ENCODE results near the gene SEPTIN8. TPM values are rescaled to one million over a fixed set of nuclear protein-coding genes. Genes with fewer than 3 reads are reported as not detected.

SEPTIN8 gene
- total and polyA plus RNA-seq, 2 of the 13 experiments (the other 11 are each of a cell fraction or from before 2014, with no cell fraction given): 41.4 to 49.9 TPM

- TF ChIP-seq, protein P1, sequence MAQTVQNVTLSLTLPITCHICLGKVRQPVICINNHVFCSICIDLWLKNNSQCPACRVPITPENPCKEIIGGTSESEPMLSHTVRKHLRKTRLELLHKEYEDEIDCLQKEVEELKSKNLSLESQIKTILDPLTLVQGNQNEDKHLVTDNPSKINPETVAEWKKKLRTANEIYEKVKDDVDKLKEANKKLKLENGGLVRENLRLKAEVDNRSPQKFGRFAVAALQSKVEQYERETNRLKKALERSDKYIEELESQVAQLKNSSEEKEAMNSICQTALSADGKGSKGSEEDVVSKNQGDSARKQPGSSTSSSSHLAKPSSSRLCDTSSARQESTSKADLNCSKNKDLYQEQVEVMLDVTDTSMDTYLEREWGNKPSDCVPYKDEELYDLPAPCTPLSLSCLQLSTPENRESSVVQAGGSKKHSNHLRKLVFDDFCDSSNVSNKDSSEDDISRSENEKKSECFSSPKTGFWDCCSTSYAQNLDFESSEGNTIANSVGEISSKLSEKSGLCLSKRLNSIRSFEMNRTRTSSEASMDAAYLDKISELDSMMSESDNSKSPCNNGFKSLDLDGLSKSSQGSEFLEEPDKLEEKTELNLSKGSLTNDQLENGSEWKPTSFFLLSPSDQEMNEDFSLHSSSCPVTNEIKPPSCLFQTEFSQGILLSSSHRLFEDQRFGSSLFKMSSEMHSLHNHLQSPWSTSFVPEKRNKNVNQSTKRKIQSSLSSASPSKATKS (CRISPR knock-in tag; IDR thresholded peaks at IDR 0.05): no peak
- TF ChIP-seq ZNF788 (CRISPR knock-in tag; IDR thresholded peaks at IDR 0.05; ENCODE audit: borderline replicate concordance): no peak
These were observed 16.3 kb downstream of the SEPTIN8 start (continued) for GRCh38 chr5:132760601-132761317.

- POLR2A ChIA-PET: no interaction called here
These were observed 17.0 kb downstream of the SEPTIN8 start for GRCh38 chr5:132760049-132760420.

More at GRCh38 chr5:132760049-132760420, 17.0 kb downstream of the SEPTIN8 start:
- in situ Hi-C loops (cut with HindIII; ENCODE audit: extremely low pct_ligation_motif_present, low pct_unique_long_range_greater_than_20kb): no loop called here
- Histone ChIP-seq H3K79me2 (ENCODE audit: insufficient read depth, low read length) (no peaks in the 10 kb centered on the region), H3K4me2 (ENCODE audit: low read depth, low read length) (no peak overlapping the region), H3K4me3 (replicated peaks in 1 of 3; ENCODE audit: insufficient read depth in 1 of 3, low read depth in 2 of 3, low read length in 3 of 3) (no peak overlapping the region), H3K27me3 (ENCODE audit: control insufficient read depth in 1 of 2, insufficient read depth in 2 of 2, low read length in 2 of 2) (no peaks in the 10 kb centered on the region), H3K27ac (ENCODE audit: extremely low read length, insufficient read depth, low read length) (no peak overlapping the region), H2AFZ (ENCODE audit: low read length) (no peak overlapping the region), H3K4me1 (ENCODE audit: insufficient read depth, low read length) (no peaks in the 10 kb centered on the region), H3K36me3 (replicated peaks in 1 of 2; ENCODE audit: control insufficient read depth in 1 of 2, insufficient read depth in 2 of 2, low read length in 2 of 2) (peaks cover 20 to 64% of the 10 kb centered on the region in 2 experiments), H3K9ac (ENCODE audit: insufficient read depth, low read depth, low read length) (no peak overlapping the region), H4K20me1 (ENCODE audit: insufficient read depth, low read length) (no peaks in the 10 kb centered on the region), H3K9me3 (ENCODE audit: low read length) (no peaks in the 10 kb centered on the region)
- intact Hi-C loops (cut with micrococcal nuclease; ENCODE audit: unreplicated experiment): no loop called here
- no TSS peak for BruUV-seq (replicated peaks)
- CTCF ChIA-PET (ENCODE audit: low intra/inter-chr PET ratio, low total read pairs): no interaction called here
- FAIRE-seq: no peak
- WGBS (ENCODE audit: low lambda C conversion rate): 98% methylated on average over 11 of the region's 12 CpGs
- no peak for ATAC-seq
- no peak for DNase-seq (ENCODE audit: low spot score)
- no peak for TF ChIP-seq TFDP2 (CRISPR knock-in tag; IDR thresholded peaks at IDR 0.05)
- TF ChIP-seq SETDB1 (CRISPR knock-in tag; IDR thresholded peaks at IDR 0.05; ENCODE audit: borderline replicate concordance): no peak
- TF ChIP-seq TMF1 (CRISPR knock-in tag; IDR thresholded peaks at IDR 0.05; ENCODE audit: low read depth): no peak
- TF ChIP-seq RBM39 (IDR thresholded peaks at IDR 0.05; ENCODE audit: low read depth, low read length, poor library complexity, severe bottlenecking): no peak
- no peak for TF ChIP-seq TEAD2 (CRISPR knock-in tag; IDR thresholded peaks at IDR 0.05)
- no peak for TF ChIP-seq ZNF549 (CRISPR knock-in tag; IDR thresholded peaks at IDR 0.05)
- no peak for TF ChIP-seq ZMYM3 (CRISPR knock-in tag; IDR thresholded peaks at IDR 0.05)
- TF ChIP-seq PHB2 (IDR thresholded peaks at IDR 0.05; ENCODE audit: partially characterized antibody): no peak
- no peak for TF ChIP-seq ZNF362 (CRISPR knock-in tag; IDR thresholded peaks at IDR 0.05; ENCODE audit: borderline replicate concordance)
- no peak for TF ChIP-seq NFATC3 (CRISPR knock-in tag; IDR thresholded peaks at IDR 0.05)
- TF ChIP-seq ETV6 (CRISPR knock-in tag; conservative IDR thresholded peaks at IDR 0.05): no peak
- no peak for TF ChIP-seq IRX3 (CRISPR knock-in tag; IDR thresholded peaks at IDR 0.05; ENCODE audit: borderline replicate concordance, low read depth)
- TF ChIP-seq ZBTB26 (CRISPR knock-in tag; IDR thresholded peaks at IDR 0.05; ENCODE audit: borderline replicate concordance): no peak

Measured in HepG2 (cell line).